Stimulated activated CD4-positive, alpha-beta T cell treated with anti-CD3 and anti-CD28 coated beads, Interleukin-2, amount 100 ng/mL, for 48 hours (primary cell): ENCODE results near the gene MB.
"Not testable (repeated sequence)": the region's sequence is repeated elsewhere in the genome, so short reads cannot be mapped to it uniquely, and the experiment has no call there.

Experiments
- DNase-seq, 2 donors: peaks; one replicate each; pipeline ENCODE4 v3.0.0-alpha.2; 2020

The MB gene

GRCh38 chr22:35634943-35635540 lies 17.9 kb upstream of the MB start:
- no peak for DNase-seq

DNA sequence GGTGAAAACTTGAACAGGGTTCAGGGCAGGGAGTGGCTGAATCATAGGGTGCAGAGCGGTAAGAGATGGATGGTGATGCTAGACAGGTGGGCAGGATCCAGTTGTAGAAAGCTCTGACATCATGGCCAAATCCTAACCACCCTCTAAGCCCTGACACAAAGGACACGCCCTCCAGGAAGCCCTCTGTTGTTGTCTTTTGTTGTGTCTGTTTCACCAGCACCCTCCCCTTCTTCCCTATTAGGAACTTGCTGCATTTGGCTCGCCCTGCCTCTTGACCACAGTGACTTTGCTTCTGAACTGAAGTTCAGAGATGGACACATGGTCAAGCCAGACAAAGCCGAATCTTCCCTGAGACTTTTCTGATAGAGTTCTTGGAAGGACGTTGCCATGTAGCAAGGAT lies 16.9 kb upstream of the MB start:
- DNase-seq: no peak

- DNase-seq: no peak
Measured at GRCh38 chr22:35633520-35633919, 16.4 kb upstream of the MB start.

DNA sequence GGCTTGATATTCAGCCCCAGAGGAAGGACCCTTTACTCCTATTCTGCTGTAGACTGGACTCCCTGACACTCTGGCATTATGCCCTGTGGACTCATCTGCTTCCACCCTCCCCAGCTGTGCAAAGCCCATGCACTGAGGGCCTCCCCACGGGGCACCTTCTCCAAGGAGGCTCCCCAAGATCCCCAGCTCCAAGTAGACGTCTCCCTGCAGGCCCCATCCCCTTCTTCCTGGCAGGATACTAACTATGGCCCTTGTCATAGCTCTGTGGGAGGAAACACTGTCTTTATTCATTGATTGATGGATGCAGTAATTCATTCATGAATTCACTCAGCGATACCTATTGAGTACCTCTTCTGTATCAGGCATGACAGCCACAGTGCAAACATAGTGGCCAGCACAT lies 15.8 kb upstream of the MB start:
- DNase-seq: no peak

- DNase-seq: peak; percentile 27 to 32
Measured at GRCh38 chr22:35631597-35631996, 14.5 kb upstream of the MB start.

GRCh38 chr22:35630891-35631290 lies 13.8 kb upstream of the MB start:
- no peak for DNase-seq

- no peak for DNase-seq
Measured at GRCh38 chr22:35630387-35630793, 13.3 kb upstream of the MB start.

- peak; percentile 27 to 36 for DNase-seq
Measured at GRCh38 chr22:35629406-35630216, 12.5 kb upstream of the MB start.

DNA sequence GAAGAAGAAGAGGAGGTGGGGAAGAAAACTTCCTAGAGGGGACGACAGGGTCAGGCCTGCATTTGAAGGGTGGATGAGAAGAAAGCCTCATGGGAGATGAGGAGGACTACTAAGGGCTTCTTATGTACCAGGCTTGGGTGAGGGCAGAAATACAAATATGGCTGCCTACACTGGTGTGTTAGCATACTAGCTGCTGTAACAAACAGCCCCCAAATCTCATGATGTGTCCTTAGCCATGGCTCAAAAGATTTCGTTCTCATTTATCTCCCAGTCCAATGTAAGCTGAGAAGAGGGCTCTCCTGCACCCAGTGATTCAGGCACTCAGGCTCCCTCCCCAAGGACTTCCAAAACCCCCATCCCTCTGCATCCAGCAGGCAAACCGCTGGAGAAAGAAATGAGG lies 11.6 kb upstream of the MB start:
- DNase-seq: no peak

GRCh38 chr22:35627267-35628041 lies 10.3 kb upstream of the MB start:
- DNase-seq: peak; percentile 53 to 54

DNA sequence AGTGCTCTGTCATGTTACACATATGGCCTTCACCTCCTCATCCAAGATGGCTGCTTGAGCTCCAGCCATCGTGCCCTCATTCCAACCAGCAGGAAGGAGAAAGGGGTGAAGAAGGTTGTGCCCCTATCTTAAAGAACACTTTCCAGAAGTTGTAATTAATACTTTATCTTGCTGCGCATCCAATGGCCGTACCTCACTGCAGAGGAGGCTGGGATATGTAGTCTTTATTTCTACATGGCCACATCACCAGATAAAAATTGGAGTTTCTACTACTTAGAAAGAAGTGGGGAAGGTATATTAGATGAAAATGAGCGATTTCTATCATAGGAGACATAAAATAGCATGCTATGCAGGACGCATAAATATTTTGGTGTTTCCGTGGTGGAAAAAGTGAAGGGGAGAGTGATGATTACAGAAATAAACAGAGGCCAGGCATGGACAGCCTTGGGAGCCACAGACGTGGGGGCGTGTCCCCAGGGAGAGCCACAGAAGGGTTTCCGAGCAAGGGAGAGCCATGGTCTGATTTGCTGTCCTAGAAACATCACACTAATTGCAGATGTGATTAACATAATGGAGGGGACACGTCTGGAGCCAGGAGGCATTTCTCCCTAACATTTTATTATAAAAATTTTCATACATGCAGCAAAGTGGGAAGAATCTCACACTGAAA lies 8.8 kb upstream of the MB start:
- DNase-seq: no peak

GRCh38 chr22:35624547-35624946 lies 7.4 kb upstream of the MB start:
- no peak for DNase-seq

- not testable (repeated sequence) for DNase-seq
Measured at GRCh38 chr22:35623885-35624284, 6.8 kb upstream of the MB start.

- DNase-seq: no peak
Measured at GRCh38 chr22:35622191-35622913, 5.2 kb upstream of the MB start.

DNA sequence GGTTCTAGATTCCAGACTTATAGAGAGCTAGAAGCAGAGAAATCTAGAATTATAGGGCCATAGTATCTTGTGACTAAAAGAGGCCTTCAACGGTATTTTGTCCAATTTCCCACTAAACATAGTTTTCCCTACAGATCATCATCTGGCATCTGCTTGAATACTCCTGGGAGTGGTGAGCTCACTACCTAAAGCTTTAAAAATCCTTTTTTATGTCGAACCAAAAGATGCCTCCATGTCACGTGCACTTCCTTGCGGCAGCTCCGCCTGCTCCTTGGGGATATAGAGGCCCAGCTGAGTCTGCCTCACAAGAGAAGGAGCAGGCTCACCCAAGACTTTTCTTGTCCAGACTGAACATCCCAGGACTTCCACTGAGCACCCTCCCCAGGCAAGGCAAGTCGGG lies 4.3 kb upstream of the MB start:
- no peak for DNase-seq

DNA sequence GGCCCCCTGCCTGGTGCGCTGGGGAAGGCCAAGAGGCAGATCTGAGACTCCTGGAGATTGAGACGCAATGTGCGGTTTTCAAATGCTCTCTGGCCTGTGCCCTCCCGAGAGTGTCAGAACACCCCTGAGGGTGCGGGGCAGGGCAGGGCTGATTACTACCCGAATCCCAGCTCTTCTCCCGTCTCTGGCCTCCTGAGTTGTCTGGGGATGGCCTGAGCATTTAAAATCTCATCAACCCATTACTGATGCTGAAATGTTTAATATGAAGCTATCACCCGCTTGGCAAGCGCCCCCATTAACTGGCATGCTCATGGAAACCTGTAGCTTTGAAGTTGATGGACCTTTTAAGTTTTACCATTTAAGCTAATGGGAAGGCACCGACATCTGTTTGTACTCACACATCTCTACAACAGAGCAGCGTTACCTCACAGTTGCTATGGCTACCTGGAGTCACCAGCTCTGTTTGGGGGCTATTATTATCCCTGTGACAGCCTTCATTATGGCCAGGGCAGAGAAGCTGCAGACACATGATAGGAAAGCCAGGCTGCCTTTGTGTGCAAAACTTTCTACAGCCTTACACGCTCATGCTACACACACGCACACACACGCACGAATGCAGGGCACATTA lies 3.6 kb upstream of the MB start:
- no peak for DNase-seq

- no peak for DNase-seq
Measured at GRCh38 chr22:35619336-35620094, 2.4 kb upstream of the MB start.

GRCh38 chr22:35618427-35619223 lies 1.5 kb upstream of the MB start:
- DNase-seq: no peak

GRCh38 chr22:35616043-35616442 lies 1.1 kb downstream of the MB start:
- DNase-seq: no peak

GRCh38 chr22:35615156-35615555 lies 2.0 kb downstream of the MB start:
- no peak for DNase-seq

DNA sequence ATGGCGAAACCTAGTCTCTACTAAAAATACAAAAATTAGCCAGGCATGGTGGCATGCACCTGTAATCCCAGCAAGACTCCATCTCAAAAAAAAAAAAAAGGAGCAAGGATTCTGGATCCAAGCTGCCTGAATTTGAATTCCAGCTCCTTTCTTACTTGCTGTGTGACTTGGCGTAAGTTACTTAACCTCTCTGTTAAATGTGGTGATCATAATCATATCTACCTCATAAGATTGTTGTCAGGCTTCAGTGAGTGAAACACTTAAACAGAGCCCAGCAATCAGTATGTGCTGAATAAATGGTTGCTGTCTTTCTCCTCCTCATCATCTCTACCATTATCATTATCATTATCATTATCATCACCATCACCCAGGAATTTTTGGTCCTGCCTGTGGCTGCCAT lies 2.7 kb downstream of the MB start:
- DNase-seq: no peak
